GM23338 (cell line): ENCODE results near the gene SULT1A4.
"Not testable (repeated sequence)": the region's sequence is repeated elsewhere in the genome, so short reads cannot be mapped to it uniquely, and the experiment has no call there.

Experiments used
- CREB1 ChIP-seq: fragments of 250-450 bp; sonication (Bioruptor Pico); IDR thresholded peaks from 2 replicates; pipeline ENCODE4 v1.5.0; 2020; ENCODE audit warnings: low read depth, mild to moderate bottlenecking, moderate library complexity
- EZH2 ChIP-seq: fragments of 200-600 bp; sonication (generic); IDR thresholded peaks from one replicate; pipeline ENCODE4 v1.8.0; 2017; ENCODE audit warnings: antibody characterized with exemption, mild to moderate bottlenecking, low read depth; ENCODE audit not compliant: unreplicated experiment
- EZH2phosphoT487 ChIP-seq: fragments of 200-600 bp; sonication (generic); IDR thresholded peaks from one replicate; pipeline ENCODE4 v1.8.1; 2018; ENCODE audit warnings: antibody characterized with exemption; ENCODE audit not compliant: unreplicated experiment
- JUNB ChIP-seq: IDR thresholded peaks from one replicate; pipeline ENCODE4 v1.6.1; 2016; ENCODE audit warnings: antibody characterized with exemption; ENCODE audit not compliant: unreplicated experiment
- NANOG ChIP-seq: IDR thresholded peaks from 2 replicates; pipeline ENCODE4 v1.6.1; 2016; ENCODE audit warnings: antibody characterized with exemption, borderline replicate concordance
- POLR2AphosphoS5 ChIP-seq: IDR thresholded peaks from 2 replicates; pipeline ENCODE4 v1.6.1; 2016; ENCODE audit warnings: antibody characterized with exemption, low read depth
- ZNF114 ChIP-seq: fragments of 250-450 bp; sonication (Bioruptor Pico); IDR thresholded peaks from 2 replicates; pipeline ENCODE4 v1.5.0; 2020; ENCODE audit warnings: mild to moderate bottlenecking, moderate library complexity
- ZNF331 ChIP-seq: fragments of 250-450 bp; sonication (Bioruptor Pico); IDR thresholded peaks from 2 replicates; pipeline ENCODE4 v1.5.0; 2020; ENCODE audit warnings: low read depth, mild to moderate bottlenecking, moderate library complexity
- TF ChIP-seq, protein P1 (sequence below), 2 experiments: fragments of 200-600 bp in 1 of 2; sonication (generic) in 1 of 2; conservative IDR thresholded peaks; 2 replicates each; pipeline versions ENCODE4 v1.5.1 to v1.6.1; 2016 to 2017; ENCODE audit warnings: antibody characterized with exemption in 2 of 2, low read depth in 2 of 2, mild to moderate bottlenecking in 2 of 2, moderate library complexity in 1 of 2
- TF ChIP-seq, protein P2 (sequence below): IDR thresholded peaks from one replicate; pipeline ENCODE4 v1.6.1; 2018; ENCODE audit warnings: antibody characterized with exemption; ENCODE audit not compliant: unreplicated experiment
- TF ChIP-seq, protein P3 (sequence below): IDR thresholded peaks from 2 replicates; pipeline ENCODE4 v1.6.1; 2016; ENCODE audit warnings: antibody characterized with exemption
- TF ChIP-seq, protein P4 (sequence below): fragments of 250-450 bp; sonication (Bioruptor Pico); IDR thresholded peaks from 2 replicates; pipeline ENCODE4 v1.5.0; 2020; ENCODE audit warnings: mild to moderate bottlenecking, moderate library complexity

DNA sequence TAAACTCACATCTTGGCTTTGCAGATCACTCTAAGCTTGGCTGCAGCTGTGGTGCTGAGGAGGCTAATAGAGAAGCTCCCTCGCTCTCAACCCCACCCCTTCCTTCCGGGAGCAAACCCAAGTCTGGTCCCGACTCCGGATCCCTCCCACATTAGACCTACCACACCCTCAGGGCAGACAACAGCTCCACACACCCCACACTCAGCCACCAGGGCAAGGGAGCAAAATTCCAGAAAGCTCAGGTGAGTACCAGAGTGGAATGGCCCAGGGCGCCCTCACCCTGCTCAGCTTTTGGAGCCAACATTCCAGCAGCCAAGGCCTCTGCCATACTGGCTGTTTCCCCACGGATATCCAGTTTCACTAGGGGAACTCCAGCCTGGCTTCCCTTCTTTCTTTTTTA, 9.9 kb downstream of the SULT1A4 start:
- TF ChIP-seq, protein P1, sequence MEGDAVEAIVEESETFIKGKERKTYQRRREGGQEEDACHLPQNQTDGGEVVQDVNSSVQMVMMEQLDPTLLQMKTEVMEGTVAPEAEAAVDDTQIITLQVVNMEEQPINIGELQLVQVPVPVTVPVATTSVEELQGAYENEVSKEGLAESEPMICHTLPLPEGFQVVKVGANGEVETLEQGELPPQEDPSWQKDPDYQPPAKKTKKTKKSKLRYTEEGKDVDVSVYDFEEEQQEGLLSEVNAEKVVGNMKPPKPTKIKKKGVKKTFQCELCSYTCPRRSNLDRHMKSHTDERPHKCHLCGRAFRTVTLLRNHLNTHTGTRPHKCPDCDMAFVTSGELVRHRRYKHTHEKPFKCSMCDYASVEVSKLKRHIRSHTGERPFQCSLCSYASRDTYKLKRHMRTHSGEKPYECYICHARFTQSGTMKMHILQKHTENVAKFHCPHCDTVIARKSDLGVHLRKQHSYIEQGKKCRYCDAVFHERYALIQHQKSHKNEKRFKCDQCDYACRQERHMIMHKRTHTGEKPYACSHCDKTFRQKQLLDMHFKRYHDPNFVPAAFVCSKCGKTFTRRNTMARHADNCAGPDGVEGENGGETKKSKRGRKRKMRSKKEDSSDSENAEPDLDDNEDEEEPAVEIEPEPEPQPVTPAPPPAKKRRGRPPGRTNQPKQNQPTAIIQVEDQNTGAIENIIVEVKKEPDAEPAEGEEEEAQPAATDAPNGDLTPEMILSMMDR (conservative IDR thresholded peaks at IDR 0.05; ENCODE audit: low read depth in 2 of 2) = not testable (repeated sequence)
- not testable (repeated sequence) for TF ChIP-seq EZH2, POLR2AphosphoS5, EZH2phosphoT487, CREB1, NANOG, ZNF114, JUNB, ZNF331
- TF ChIP-seq, protein P2, sequence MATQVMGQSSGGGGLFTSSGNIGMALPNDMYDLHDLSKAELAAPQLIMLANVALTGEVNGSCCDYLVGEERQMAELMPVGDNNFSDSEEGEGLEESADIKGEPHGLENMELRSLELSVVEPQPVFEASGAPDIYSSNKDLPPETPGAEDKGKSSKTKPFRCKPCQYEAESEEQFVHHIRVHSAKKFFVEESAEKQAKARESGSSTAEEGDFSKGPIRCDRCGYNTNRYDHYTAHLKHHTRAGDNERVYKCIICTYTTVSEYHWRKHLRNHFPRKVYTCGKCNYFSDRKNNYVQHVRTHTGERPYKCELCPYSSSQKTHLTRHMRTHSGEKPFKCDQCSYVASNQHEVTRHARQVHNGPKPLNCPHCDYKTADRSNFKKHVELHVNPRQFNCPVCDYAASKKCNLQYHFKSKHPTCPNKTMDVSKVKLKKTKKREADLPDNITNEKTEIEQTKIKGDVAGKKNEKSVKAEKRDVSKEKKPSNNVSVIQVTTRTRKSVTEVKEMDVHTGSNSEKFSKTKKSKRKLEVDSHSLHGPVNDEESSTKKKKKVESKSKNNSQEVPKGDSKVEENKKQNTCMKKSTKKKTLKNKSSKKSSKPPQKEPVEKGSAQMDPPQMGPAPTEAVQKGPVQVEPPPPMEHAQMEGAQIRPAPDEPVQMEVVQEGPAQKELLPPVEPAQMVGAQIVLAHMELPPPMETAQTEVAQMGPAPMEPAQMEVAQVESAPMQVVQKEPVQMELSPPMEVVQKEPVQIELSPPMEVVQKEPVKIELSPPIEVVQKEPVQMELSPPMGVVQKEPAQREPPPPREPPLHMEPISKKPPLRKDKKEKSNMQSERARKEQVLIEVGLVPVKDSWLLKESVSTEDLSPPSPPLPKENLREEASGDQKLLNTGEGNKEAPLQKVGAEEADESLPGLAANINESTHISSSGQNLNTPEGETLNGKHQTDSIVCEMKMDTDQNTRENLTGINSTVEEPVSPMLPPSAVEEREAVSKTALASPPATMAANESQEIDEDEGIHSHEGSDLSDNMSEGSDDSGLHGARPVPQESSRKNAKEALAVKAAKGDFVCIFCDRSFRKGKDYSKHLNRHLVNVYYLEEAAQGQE = not testable (repeated sequence)
- TF ChIP-seq, protein P3, sequence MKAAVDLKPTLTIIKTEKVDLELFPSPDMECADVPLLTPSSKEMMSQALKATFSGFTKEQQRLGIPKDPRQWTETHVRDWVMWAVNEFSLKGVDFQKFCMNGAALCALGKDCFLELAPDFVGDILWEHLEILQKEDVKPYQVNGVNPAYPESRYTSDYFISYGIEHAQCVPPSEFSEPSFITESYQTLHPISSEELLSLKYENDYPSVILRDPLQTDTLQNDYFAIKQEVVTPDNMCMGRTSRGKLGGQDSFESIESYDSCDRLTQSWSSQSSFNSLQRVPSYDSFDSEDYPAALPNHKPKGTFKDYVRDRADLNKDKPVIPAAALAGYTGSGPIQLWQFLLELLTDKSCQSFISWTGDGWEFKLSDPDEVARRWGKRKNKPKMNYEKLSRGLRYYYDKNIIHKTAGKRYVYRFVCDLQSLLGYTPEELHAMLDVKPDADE = not testable (repeated sequence)
- TF ChIP-seq, protein P4, sequence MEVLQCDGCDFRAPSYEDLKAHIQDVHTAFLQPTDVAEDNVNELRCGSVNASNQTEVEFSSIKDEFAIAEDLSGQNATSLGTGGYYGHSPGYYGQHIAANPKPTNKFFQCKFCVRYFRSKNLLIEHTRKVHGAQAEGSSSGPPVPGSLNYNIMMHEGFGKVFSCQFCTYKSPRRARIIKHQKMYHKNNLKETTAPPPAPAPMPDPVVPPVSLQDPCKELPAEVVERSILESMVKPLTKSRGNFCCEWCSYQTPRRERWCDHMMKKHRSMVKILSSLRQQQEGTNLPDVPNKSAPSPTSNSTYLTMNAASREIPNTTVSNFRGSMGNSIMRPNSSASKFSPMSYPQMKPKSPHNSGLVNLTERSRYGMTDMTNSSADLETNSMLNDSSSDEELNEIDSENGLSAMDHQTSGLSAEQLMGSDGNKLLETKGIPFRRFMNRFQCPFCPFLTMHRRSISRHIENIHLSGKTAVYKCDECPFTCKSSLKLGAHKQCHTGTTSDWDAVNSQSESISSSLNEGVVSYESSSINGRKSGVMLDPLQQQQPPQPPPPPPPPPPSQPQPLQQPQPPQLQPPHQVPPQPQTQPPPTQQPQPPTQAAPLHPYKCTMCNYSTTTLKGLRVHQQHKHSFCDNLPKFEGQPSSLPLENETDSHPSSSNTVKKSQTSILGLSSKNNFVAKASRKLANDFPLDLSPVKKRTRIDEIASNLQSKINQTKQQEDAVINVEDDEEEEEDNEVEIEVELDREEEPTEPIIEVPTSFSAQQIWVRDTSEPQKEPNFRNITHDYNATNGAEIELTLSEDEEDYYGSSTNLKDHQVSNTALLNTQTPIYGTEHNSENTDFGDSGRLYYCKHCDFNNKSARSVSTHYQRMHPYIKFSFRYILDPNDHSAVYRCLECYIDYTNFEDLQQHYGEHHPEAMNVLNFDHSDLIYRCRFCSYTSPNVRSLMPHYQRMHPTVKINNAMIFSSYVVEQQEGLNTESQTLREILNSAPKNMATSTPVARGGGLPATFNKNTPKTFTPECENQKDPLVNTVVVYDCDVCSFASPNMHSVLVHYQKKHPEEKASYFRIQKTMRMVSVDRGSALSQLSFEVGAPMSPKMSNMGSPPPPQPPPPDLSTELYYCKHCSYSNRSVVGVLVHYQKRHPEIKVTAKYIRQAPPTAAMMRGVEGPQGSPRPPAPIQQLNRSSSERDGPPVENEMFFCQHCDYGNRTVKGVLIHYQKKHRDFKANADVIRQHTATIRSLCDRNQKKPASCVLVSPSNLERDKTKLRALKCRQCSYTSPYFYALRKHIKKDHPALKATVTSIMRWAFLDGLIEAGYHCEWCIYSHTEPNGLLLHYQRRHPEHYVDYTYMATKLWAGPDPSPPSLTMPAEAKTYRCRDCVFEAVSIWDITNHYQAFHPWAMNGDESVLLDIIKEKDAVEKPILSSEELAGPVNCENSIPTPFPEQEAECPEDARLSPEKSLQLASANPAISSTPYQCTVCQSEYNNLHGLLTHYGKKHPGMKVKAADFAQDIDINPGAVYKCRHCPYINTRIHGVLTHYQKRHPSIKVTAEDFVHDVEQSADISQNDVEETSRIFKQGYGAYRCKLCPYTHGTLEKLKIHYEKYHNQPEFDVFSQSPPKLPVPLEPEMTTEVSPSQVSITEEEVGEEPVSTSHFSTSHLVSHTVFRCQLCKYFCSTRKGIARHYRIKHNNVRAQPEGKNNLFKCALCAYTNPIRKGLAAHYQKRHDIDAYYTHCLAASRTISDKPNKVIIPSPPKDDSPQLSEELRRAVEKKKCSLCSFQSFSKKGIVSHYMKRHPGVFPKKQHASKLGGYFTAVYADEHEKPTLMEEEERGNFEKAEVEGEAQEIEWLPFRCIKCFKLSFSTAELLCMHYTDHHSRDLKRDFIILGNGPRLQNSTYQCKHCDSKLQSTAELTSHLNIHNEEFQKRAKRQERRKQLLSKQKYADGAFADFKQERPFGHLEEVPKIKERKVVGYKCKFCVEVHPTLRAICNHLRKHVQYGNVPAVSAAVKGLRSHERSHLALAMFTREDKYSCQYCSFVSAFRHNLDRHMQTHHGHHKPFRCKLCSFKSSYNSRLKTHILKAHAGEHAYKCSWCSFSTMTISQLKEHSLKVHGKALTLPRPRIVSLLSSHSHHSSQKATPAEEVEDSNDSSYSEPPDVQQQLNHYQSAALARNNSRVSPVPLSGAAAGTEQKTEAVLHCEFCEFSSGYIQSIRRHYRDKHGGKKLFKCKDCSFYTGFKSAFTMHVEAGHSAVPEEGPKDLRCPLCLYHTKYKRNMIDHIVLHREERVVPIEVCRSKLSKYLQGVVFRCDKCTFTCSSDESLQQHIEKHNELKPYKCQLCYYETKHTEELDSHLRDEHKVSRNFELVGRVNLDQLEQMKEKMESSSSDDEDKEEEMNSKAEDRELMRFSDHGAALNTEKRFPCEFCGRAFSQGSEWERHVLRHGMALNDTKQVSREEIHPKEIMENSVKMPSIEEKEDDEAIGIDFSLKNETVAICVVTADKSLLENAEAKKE (CRISPR knock-in tag) = not testable (repeated sequence)
